Measurements from ENCODE around the gene CDH11.

CDH11 gene

DNA sequence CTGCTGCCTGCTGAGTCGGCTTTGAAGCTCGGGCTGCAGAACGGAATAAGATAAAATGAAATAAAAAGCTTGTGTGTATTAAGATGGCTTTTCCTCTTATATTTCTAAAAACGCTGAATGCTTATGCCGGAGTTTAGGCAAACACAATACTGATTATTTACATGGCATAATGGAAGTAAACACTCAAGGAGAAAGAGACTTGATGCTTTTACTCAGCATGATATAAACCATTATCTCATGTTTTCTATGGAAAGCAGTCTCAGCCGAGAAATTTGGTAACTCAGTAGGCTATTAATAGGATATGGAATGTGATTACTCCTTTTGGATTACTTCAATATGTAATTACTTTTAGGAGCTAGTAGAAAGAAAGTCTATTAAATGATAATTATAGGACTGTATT, 153.3 kb downstream of the CDH11 start:
- H3K4me3 Mint-ChIP-seq, result no peak overlapping the region
- peaks cover 8% of the 10 kb centered on the region for H3K9me3 Mint-ChIP-seq
- no peak overlapping the region for H3K27ac Mint-ChIP-seq
- ATAC-seq (no peak), DNase-seq (ENCODE audit: low spot score in 2 of 2) (no peak)
- H3K36me3 Mint-ChIP-seq, result no peaks in the 10 kb centered on the region
- H3K4me1 Mint-ChIP-seq, result no peaks in the 10 kb centered on the region

DNA sequence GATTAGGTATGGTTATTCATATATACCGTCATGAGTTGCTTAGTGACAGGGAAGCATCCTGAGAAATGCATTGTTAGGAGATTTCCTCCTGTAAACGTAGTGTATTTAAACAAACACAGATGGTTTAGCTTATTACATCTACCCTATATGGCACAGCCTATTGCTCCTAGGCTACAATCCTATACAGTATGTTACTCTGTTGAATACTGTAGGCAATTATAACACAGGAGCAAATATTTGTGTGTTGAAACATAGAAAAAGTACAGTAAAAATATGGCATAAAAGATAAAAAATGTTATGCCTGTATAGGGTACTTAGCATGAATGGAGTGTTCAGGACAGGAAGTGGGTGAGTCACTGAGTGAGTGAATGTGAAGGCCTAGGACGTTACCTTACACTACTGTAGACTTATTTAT, 157.7 kb downstream of the CDH11 start:
- ATAC-seq (no peak), DNase-seq (ENCODE audit: low spot score in 2 of 2) (no peak)
- Mint-ChIP-seq H3K4me3 (no peak overlapping the region), H3K27ac (no peak overlapping the region), H3K4me1 (no peaks in the 10 kb centered on the region), H3K9me3 (peaks cover 22% of the 10 kb centered on the region), H3K36me3 (no peaks in the 10 kb centered on the region)

DNA sequence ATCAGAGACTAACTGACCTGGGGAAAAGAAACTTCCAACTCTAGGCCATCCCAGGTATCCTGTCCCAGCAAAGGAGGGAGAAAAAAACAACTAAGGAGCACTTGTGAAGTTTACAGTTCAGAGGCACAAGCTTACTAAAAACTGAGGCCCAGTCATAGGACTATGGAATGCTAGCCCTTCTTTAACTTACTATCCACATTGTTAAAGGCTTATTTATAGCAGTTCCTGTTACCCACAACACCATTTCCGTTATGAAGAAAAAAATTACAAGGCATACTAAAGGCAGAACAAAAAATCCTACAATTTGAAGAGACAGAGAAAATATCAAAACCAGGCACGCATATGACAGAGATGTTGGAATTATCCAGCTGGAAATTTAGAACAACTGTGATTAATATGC, 159.1 kb downstream of the CDH11 start:
- DNase-seq (ENCODE audit: low spot score in 2 of 2), result no peak
- peaks cover 21% of the 10 kb centered on the region for H3K9me3 Mint-ChIP-seq
- no peak for ATAC-seq
- H3K27ac Mint-ChIP-seq, result no peak overlapping the region
- H3K36me3 Mint-ChIP-seq, result no peaks in the 10 kb centered on the region
- H3K4me3 Mint-ChIP-seq, result no peak overlapping the region
- H3K4me1 Mint-ChIP-seq, result no peaks in the 10 kb centered on the region

DNA sequence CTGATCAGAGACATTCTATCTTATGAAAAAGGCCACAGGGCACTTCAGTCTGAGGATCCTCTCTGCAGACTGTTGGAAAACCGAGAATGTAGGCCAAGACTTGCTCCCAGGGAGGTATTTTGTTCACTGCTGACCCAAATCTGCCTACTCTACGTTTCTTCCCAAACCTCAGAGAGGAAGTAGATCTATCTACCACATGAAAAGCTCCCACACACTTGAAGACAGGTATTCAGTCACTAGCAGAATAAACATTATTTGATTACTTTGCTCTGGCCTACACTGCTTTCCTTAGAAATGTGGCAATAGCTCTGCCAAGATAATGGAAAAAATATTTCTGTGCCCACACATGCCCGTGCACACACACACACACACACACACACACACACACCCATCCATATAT, 164.6 kb downstream of the CDH11 start:
- peaks cover 11% of the 10 kb centered on the region for H3K9me3 Mint-ChIP-seq
- DNase-seq (ENCODE audit: low spot score in 2 of 2) (no peak), ATAC-seq (no peak)
- no peaks in the 10 kb centered on the region for H3K4me1 Mint-ChIP-seq
- no peak overlapping the region for H3K27ac Mint-ChIP-seq
- no peaks in the 10 kb centered on the region for H3K36me3 Mint-ChIP-seq
- no peak overlapping the region for H3K4me3 Mint-ChIP-seq

DNA sequence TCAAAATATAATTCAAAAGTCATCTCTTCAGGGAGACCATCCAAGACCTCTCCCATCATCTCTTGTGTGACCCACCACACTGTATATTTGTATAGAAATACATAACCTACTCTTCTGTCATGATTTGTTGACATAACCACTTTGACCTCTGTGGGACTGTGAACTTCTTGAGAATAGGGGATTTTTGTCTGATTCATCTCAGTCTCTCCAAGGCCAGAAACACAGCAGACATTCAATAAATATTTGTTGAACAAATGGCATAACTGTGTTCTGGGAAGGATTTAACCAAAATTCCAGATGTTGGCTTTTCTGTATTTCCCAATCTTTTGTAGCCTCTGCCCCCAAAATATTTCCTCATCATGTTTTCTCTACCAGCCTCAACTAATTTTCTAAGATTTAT, 169.7 kb downstream of the CDH11 start:
- no peak overlapping the region for H3K27ac Mint-ChIP-seq
- ATAC-seq (no peak), DNase-seq (ENCODE audit: low spot score in 2 of 2) (no peak)
- H3K4me1 Mint-ChIP-seq, result no peaks in the 10 kb centered on the region
- H3K9me3 Mint-ChIP-seq, result peaks cover 13% of the 10 kb centered on the region
- no peak overlapping the region for H3K4me3 Mint-ChIP-seq
- no peaks in the 10 kb centered on the region for H3K36me3 Mint-ChIP-seq

DNA sequence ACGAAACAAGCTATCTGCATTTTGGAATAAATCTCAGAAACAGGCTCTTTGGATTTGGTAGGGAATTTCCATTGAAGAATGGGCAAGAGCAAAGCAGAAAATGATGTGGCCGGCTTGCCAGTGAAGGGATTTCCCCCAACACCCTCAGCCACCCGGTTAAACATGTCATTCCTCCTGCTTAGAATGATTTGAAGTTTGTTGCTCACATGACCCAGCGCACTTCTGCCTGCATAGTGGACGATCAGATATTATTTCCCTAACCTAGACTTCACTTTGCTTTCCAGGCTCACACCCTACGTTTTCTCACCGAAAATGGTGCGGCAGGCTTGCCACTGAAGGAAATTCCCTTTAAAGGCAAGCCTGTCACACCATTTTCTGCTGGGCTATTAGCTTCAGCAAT, 170.7 kb downstream of the CDH11 start:
- ATAC-seq (no peak), DNase-seq (ENCODE audit: low spot score in 2 of 2) (no peak)
- no peaks in the 10 kb centered on the region for H3K4me1 Mint-ChIP-seq
- H3K4me3 Mint-ChIP-seq, result no peak overlapping the region
- peaks cover 16% of the 10 kb centered on the region for H3K9me3 Mint-ChIP-seq
- no peaks in the 10 kb centered on the region for H3K36me3 Mint-ChIP-seq
- no peak overlapping the region for H3K27ac Mint-ChIP-seq

DNA sequence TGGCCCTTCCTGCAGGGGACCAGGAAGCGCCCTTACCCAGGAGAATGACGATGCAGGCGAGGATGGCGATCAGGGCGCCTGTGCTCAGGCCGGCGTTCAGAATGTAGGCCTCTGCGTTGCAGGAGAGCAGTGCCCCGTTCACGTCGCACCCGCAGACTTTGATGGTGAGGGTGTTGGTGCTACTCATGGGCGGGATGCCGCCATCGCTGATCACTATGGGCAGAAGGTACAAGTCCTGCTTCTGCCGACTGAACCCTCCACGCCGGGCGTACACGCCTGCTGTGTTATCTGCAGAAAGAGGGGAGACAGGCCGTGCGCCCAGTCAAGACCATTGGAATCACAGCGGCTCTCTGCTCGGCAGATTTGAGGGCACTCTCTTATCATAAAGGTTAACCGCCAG, 171.1 kb downstream of the CDH11 start:
- Mint-ChIP-seq H3K9me3 (peaks cover 16% of the 10 kb centered on the region), H3K4me3 (no peak overlapping the region), H3K27ac (no peak overlapping the region), H3K36me3 (no peaks in the 10 kb centered on the region), H3K4me1 (no peaks in the 10 kb centered on the region)
- no peak for ATAC-seq
- DNase-seq (ENCODE audit: low spot score in 2 of 2), result no peak

DNA sequence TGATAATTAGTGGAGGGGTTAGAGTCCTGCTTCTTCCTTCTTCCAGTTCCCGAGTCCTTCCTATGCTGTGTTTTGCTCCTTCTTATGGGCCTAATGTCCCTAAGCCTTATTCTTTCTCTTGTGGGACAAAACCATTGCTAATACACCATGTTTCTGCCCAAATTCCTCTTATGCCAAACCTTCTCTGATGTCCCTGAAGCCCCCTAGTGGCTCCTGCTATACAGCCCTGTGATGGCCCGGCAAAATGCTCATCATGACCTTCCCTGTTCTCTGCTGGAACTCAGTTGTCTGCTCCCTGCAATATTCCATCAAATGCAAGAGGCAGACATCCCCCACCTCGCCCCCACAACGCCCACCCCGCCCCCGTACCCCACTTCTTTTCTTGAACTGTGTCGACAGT, 171.6 kb downstream of the CDH11 start:
- H3K36me3 Mint-ChIP-seq, result no peaks in the 10 kb centered on the region
- no peak for DNase-seq (ENCODE audit: low spot score in 2 of 2)
- H3K9me3 Mint-ChIP-seq, result peaks cover 16% of the 10 kb centered on the region
- H3K4me3 Mint-ChIP-seq, result no peak overlapping the region
- ATAC-seq, result no peak
- H3K27ac Mint-ChIP-seq, result no peak overlapping the region
- H3K4me1 Mint-ChIP-seq, result no peaks in the 10 kb centered on the region

DNA sequence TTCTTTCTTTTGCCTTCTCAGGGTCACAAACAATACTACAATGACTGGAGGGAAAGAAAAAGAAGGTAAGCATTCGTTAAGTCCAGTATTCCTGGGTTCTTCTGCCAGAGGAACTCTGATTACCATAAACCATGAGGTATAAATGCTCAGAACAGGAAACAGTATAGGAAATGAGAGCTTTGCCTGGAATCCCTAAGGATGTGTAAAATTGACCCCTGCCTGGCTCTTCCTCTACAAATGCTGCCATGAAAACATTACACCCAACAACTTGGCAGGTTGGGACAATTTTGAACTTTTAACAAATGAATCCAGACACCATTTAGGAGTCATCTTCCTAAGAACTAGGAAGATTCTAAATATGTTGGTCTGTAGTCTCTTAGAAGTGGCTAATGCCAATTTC, 173.8 kb downstream of the CDH11 start:
- H3K9me3 Mint-ChIP-seq, result peaks cover 29% of the 10 kb centered on the region
- DNase-seq (ENCODE audit: low spot score in 2 of 2) (no peak), ATAC-seq (no peak)
- no peaks in the 10 kb centered on the region for H3K4me1 Mint-ChIP-seq
- H3K27ac Mint-ChIP-seq, result no peak overlapping the region
- H3K4me3 Mint-ChIP-seq, result no peak overlapping the region
- no peaks in the 10 kb centered on the region for H3K36me3 Mint-ChIP-seq

DNA sequence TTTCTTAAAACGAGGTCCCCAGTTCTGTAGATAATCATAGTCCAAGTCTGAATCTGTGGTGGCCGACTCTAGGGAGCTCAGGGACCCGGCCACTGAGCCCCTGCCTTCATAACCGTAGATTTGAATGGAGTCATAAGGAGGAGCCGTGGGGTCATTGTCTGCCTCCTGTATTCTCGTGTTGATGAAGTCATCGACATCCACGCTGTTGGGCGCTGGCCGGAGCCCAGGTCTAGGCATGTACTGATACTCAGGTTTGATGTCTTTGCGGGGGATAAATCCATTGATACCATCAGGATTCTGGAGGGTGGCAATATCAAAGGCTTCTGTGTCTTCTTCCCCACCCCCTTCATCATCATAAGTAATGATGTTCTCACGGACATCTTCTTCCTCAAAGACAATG, 174.2 kb downstream of the CDH11 start:
- DNase-seq (ENCODE audit: low spot score in 2 of 2) (no peak), ATAC-seq (no peak)
- Mint-ChIP-seq H3K36me3 (no peaks in the 10 kb centered on the region), H3K9me3 (peaks cover 29% of the 10 kb centered on the region), H3K4me3 (no peak overlapping the region), H3K4me1 (no peaks in the 10 kb centered on the region), H3K27ac (no peak overlapping the region)

DNA sequence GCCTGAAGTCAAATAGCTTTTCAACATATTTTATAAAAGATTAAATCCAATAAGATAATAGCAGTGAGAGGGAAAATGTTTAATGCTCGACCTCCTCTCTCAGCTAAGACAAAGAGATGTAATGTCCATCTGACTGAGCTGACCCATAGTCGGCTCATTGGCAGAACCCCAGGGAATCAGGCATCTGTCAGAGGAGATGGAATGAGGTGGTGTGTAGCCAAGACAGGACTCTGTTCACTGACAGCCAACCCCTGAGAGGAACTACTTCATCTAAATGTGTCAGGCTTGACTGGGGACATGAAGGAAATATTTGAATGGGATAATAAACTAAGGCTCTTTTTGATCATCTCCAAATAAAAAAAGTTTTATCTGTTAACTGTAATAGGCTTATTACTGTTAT, 188.0 kb downstream of the CDH11 start:
- H3K9me3 Mint-ChIP-seq, result peaks cover 21% of the 10 kb centered on the region
- no peaks in the 10 kb centered on the region for H3K36me3 Mint-ChIP-seq
- ATAC-seq (no peak), DNase-seq (ENCODE audit: low spot score in 2 of 2) (no peak)
- H3K27ac Mint-ChIP-seq, result no peak overlapping the region
- no peaks in the 10 kb centered on the region for H3K4me1 Mint-ChIP-seq
- H3K4me3 Mint-ChIP-seq, result no peak overlapping the region

DNA sequence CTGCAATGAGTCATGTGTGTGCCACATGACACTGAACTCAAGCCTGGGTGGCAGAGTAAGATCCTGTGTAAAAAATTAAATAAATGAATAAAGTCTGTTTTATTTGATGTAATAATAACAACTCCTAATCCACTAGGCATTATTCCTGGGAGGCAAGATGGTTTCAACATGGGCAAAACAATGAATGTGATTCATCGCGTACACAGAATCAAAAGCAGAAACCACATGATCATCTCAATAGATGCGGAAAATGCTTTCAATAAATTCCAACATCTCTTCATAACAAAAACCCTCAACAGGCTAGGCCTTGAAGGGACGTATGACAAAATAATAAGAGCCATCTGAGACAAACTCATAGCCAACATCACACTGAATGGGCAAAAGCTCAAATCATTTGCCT, 195.4 kb downstream of the CDH11 start:
- H3K4me1 Mint-ChIP-seq, result no peaks in the 10 kb centered on the region
- H3K9me3 Mint-ChIP-seq, result peaks cover 36% of the 10 kb centered on the region
- H3K4me3 Mint-ChIP-seq, result no peak overlapping the region
- no peaks in the 10 kb centered on the region for H3K36me3 Mint-ChIP-seq
- DNase-seq (ENCODE audit: low spot score in 2 of 2), result no peak
- ATAC-seq, result no peak
- H3K27ac Mint-ChIP-seq, result no peak overlapping the region

DNA sequence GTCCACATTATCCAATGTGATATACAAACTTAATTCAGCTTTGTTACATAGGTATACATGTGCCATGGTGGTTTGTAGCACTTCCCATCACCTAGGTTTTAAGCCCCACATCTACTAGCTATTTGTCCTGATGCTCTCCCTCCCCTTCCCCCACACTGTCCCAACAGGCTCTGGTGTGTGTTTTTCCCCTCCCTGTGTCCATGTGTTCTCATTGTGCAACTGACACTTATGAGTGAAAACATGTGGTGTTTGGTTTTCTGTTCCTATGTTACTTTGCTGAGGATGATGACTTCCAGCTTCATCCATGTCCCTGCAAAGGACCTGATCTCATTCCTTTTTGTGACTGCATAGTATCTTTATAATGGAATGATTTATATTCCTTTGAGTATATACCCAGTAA, 196.7 kb downstream of the CDH11 start:
- Mint-ChIP-seq H3K27ac (no peak overlapping the region), H3K4me3 (no peak overlapping the region), H3K9me3 (peaks cover 34% of the 10 kb centered on the region), H3K36me3 (no peaks in the 10 kb centered on the region), H3K4me1 (no peaks in the 10 kb centered on the region)
- ATAC-seq, result no peak
- no peak for DNase-seq (ENCODE audit: low spot score in 2 of 2)

DNA sequence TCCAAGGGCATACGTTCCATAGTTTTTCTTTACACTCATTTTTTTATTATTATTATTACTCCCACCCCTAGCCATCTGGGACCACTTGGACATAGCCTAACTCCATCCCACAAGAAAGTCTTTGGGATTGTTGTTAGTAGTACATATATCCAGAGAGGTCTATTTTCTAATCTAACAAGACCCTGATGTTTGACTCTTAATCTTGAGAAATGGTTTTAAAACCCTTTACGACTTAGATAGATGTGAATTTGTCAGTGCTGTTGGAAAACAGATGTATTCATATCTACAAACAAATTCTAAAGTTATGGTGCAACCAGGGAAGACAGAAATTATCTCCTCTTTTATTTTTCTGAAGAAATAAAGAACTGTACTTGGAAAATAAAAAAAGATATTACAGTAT, 197.8 kb downstream of the CDH11 start:
- Mint-ChIP-seq H3K4me1 (no peaks in the 10 kb centered on the region), H3K36me3 (no peaks in the 10 kb centered on the region), H3K4me3 (no peak overlapping the region), H3K9me3 (peaks cover 25% of the 10 kb centered on the region), H3K27ac (no peak overlapping the region)
- no peak for ATAC-seq
- DNase-seq (ENCODE audit: low spot score in 2 of 2), result no peak

DNA sequence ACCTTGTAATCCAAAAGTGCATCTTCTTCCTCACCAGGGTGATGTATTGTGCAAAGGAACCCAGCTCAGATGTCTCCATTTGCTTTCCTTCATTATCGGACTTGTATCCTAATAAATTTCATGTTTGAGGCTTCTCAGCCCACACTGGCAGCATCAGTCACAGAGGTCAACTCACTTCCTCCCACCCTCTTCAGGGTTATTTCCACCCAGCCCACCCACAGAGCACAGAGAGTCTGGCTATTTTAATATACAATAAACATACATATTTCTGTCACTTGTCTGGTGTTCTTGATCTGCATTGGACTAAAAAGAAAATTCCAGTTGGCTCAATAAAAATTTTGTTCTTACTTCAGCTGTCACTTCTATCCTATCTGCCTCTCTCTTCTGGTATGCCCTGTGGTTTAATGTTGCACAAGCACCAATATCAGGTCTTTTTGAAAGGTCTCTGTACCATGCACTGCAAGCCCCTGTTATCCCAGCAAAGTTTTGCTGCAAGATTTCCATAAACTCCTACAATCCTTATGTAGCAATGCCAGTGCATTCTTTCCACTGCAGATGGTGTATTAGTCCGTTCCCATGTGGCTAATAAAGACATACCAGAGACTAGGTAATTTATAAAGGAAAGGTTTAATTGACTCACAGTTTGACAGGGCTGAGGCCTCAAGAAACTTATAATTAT, 201.8 kb downstream of the CDH11 start:
- Mint-ChIP-seq H3K9me3 (peaks cover 25% of the 10 kb centered on the region), H3K4me1 (no peaks in the 10 kb centered on the region), H3K4me3 (no peak overlapping the region), H3K27ac (no peak overlapping the region), H3K36me3 (no peaks in the 10 kb centered on the region)
- ATAC-seq (no peak), DNase-seq (ENCODE audit: low spot score in 2 of 2) (no peak)

DNA sequence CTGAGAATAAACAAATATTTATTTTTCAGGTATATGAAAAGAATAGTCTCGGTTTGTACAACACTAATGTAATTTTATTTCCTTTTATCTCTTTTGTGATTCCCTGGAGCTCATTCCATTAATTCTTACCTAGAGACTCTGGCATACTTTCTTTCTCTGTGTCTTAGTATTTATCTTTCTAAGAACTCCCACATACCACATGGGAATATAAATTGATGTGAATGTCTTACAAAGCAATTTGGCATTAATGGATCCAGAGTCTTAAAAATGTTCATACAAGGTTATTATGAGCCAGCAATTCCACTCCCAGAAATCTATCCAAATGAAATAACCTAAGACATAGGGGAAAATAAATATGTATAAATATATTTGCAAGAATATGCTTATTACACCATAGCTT, 202.7 kb downstream of the CDH11 start:
- ATAC-seq (no peak), DNase-seq (ENCODE audit: low spot score in 2 of 2) (no peak)
- no peaks in the 10 kb centered on the region for H3K36me3 Mint-ChIP-seq
- peaks cover 28% of the 10 kb centered on the region for H3K9me3 Mint-ChIP-seq
- H3K27ac Mint-ChIP-seq, result no peak overlapping the region
- no peaks in the 10 kb centered on the region for H3K4me1 Mint-ChIP-seq
- no peak overlapping the region for H3K4me3 Mint-ChIP-seq

DNA sequence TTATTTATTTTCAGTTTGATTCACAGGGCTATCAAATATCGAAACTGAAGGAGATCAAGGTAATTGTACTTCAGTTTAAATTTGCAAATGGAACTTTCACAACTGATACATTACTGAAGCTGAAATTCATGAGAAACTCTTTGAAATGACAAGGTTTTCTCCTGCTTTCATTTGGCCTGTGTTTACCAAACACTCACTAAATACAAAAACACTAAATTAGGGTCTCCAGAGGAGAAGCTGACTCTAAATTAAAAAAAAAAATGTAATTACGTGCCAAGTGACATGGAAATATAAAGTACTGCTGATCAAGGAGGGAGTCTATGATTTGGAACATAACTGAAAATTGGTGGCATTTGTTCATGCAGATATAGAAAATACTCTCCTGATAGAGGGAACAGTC, 205.8 kb downstream of the CDH11 start:
- no peak overlapping the region for H3K4me3 Mint-ChIP-seq
- DNase-seq (ENCODE audit: low spot score in 2 of 2), result no peak
- no peaks in the 10 kb centered on the region for H3K36me3 Mint-ChIP-seq
- no peak overlapping the region for H3K27ac Mint-ChIP-seq
- no peak for ATAC-seq
- H3K4me1 Mint-ChIP-seq, result no peaks in the 10 kb centered on the region
- peaks cover 17% of the 10 kb centered on the region for H3K9me3 Mint-ChIP-seq
